Osteocyte (in vitro differentiated cells): ENCODE results near the gene APP. TPM values are rescaled to one million over a fixed set of nuclear protein-coding genes. Genes with fewer than 3 reads are reported as not detected.

Experiments used
- DNase-seq: peaks from one replicate; pipeline ENCODE4 v3.0.0; 2021; ENCODE audit warnings: mixed read lengths; ENCODE audit not compliant: unreplicated experiment; ENCODE audit errors: extremely low spot score
- H3K27ac Mint-ChIP-seq: one replicate; pipeline ENCODE4 v1.8.0; 2021; ENCODE audit warnings: mild to moderate bottlenecking, mixed read lengths; ENCODE audit not compliant: unreplicated experiment
- H3K27me3 Mint-ChIP-seq: one replicate; pipeline ENCODE4 v1.8.0; 2021; ENCODE audit warnings: mixed read lengths; ENCODE audit not compliant: unreplicated experiment
- H3K36me3 Mint-ChIP-seq: one replicate; pipeline ENCODE4 v1.8.0; 2021; ENCODE audit warnings: mixed read lengths; ENCODE audit not compliant: unreplicated experiment
- H3K4me1 Mint-ChIP-seq: one replicate; pipeline ENCODE4 v1.8.0; 2021; ENCODE audit warnings: mixed read lengths; ENCODE audit not compliant: unreplicated experiment
- H3K4me3 Mint-ChIP-seq: one replicate; pipeline ENCODE4 v1.8.0; 2021; ENCODE audit warnings: mild to moderate bottlenecking, moderate library complexity, mixed read lengths; ENCODE audit not compliant: unreplicated experiment
- H3K9me3 Mint-ChIP-seq: one replicate; pipeline ENCODE4 v1.8.0; 2021; ENCODE audit warnings: mixed read lengths; ENCODE audit not compliant: unreplicated experiment
- CTCF ChIP-seq: fragments of 200-600 bp; sonication (generic); IDR thresholded peaks from 2 replicates; pipeline ENCODE4 v1.5.0; 2021; ENCODE audit warnings: antibody characterized with exemption, mild to moderate bottlenecking, moderate library complexity
- total RNA-seq: library from RNA; stranded (reverse); gene quantifications from 2 replicates; pipeline ENCODE4 v1.2.1, GENCODE V29; 2021

The APP gene
- total RNA-seq, 1 donor from 2014 or later = 698 TPM

DNA sequence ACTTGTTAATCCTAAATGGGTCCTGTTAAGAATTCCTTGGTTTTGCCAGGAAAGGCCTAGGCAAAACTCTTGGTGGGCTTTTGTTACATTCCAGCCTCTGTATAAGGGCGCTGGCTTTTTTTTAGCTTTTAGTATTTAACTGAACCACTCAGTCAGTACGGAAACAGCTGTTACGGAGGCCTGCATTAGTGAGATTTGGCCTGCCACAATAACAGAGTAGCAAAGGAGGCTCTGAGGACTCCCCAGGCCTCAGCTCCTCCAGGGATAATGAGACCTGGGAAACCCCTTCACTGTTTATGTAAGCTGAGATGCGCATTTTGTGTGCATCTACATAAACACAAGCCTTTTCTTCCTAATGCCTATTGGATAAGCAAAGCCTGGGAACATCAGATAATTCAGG, 210.2 kb downstream of the APP start:
- no peak for DNase-seq
- Mint-ChIP-seq H3K27ac (no peak overlapping the region), H3K27me3 (no peaks in the 10 kb centered on the region), H3K4me1 (peaks cover 20% of the 10 kb centered on the region), H3K36me3 (peaks cover 34% of the 10 kb centered on the region), H3K9me3 (no peaks in the 10 kb centered on the region), H3K4me3 (no peak overlapping the region)
- no peak for TF ChIP-seq CTCF

GRCh38 chr21:25959799-25960198, 210.8 kb downstream of the APP start:
- H3K4me3 Mint-ChIP-seq = no peak overlapping the region
- H3K27me3 Mint-ChIP-seq = no peaks in the 10 kb centered on the region
- peaks cover 20% of the 10 kb centered on the region for H3K4me1 Mint-ChIP-seq
- H3K9me3 Mint-ChIP-seq = no peaks in the 10 kb centered on the region
- peaks cover 35% of the 10 kb centered on the region for H3K36me3 Mint-ChIP-seq
- TF ChIP-seq CTCF = no peak
- DNase-seq = no peak
- H3K27ac Mint-ChIP-seq = no peak overlapping the region

DNA sequence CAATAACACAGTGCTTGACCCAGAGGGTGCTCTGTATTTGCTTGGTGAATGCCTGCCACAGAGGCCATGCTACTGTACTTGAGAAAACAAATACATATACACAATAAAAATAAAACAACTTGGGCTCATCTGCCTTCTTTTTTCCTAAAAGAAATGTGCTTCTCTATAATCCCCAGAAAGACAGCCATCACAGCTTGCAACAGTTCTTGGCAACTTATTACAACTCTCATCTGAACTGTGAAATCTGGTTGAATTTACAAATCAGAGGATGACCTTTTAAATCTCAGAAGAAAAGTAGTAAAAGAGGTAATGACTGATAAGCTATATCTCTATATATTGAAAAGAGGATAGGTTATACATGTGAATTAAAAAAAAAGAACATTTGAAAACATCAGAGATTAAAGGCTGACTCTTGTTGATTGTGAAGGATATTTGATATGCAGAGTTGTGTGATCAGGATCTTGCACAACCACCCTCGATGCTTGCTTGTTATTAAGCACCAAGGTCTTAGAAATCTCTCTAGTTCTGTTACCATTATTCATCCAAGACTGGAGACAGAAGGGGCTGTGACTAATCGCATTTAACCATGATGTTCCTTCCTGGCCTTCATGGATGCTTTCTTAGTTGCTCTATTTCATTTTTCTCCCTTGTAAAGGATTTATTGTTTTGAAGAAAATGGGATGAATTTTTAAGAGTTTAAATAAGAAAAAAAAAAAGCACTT, 213.4 kb downstream of the APP start:
- no peak for TF ChIP-seq CTCF
- peaks cover 7% of the 10 kb centered on the region for H3K4me1 Mint-ChIP-seq

DNA sequence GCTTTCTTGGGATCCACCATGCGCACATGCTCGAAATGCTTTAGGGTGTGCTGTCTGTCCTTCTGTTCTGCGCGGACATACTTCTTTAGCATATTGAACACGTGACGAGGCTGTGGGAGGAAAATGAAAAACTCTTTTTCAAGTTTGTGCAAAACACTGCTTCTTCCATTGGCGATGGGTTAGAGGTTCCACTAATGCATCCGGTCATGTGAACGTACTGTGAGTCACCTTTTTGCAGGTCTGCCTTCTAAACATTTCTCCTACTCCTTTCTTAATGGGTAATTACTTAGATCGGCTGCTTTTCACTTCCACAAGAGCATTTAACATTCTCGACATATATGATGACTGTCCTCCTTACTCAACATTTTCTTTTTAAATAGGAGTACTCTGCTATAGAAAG, 214.9 kb downstream of the APP start:
- Mint-ChIP-seq H3K27me3 (no peaks in the 10 kb centered on the region), H3K4me1 (peaks cover 6% of the 10 kb centered on the region), H3K27ac (no peak overlapping the region), H3K36me3 (peaks cover 42% of the 10 kb centered on the region), H3K4me3 (no peak overlapping the region), H3K9me3 (no peaks in the 10 kb centered on the region)
- no peak for DNase-seq
- TF ChIP-seq CTCF = no peak

More for the DNA sequence above, 213.4 kb downstream of the APP start:
- Mint-ChIP-seq H3K36me3 (peaks cover 40% of the 10 kb centered on the region), H3K27me3 (no peaks in the 10 kb centered on the region), H3K9me3 (no peaks in the 10 kb centered on the region), H3K4me3 (no peak overlapping the region), H3K27ac (no peak overlapping the region)
- DNase-seq = no peak

GRCh38 chr21:25953659-25954058, 216.9 kb downstream of the APP start:
- Mint-ChIP-seq H3K27ac (no peak overlapping the region), H3K36me3 (peaks cover 41% of the 10 kb centered on the region), H3K9me3 (no peaks in the 10 kb centered on the region), H3K4me1 (no peaks in the 10 kb centered on the region), H3K4me3 (no peak overlapping the region), H3K27me3 (no peaks in the 10 kb centered on the region)
- no peak for DNase-seq
- no peak for TF ChIP-seq CTCF
